Nephron (organoid): Measurements from ENCODE around the gene AHSG.

Experiments
- H3K27ac Mint-ChIP-seq, 3 experiments: 2 replicates each; pipeline ENCODE4 v1.8.0; 2020; ENCODE audit warnings: mixed read lengths in 3 of 3, mild to moderate bottlenecking in 2 of 3, moderate library complexity in 1 of 3
- H3K27me3 Mint-ChIP-seq: 2 replicates; pipeline ENCODE4 v1.8.0; 2021; ENCODE audit warnings: low read depth, mild to moderate bottlenecking, moderate library complexity, mixed read lengths
- H3K36me3 Mint-ChIP-seq: 2 replicates; pipeline ENCODE4 v1.8.0; 2020; ENCODE audit warnings: low read depth, mixed read lengths
- H3K4me1 Mint-ChIP-seq: 2 replicates; pipeline ENCODE4 v1.8.0; 2020; ENCODE audit warnings: mixed read lengths
- H3K4me3 Mint-ChIP-seq, 3 experiments: 2 replicates each; pipeline ENCODE4 v1.8.0; 2020; ENCODE audit warnings: mild to moderate bottlenecking in 3 of 3, mixed read lengths in 3 of 3, moderate library complexity in 2 of 3
- H3K9me3 Mint-ChIP-seq: 2 replicates; pipeline ENCODE4 v1.8.0; 2020; ENCODE audit warnings: mixed read lengths
- CTCF ChIP-seq, 3 experiments: fragments of 200-600 bp; sonication (generic); IDR thresholded peaks; one replicate each; pipeline ENCODE4 v1.5.0; 2021; ENCODE audit warnings: antibody characterized with exemption in 3 of 3; ENCODE audit not compliant: unreplicated experiment in 3 of 3

Gene AHSG

GRCh38 chr3:186651678-186652215, 38.9 kb downstream of the AHSG start:
- Mint-ChIP-seq H3K4me1 (no peaks in the 10 kb centered on the region), H3K9me3 (peaks cover 3% of the 10 kb centered on the region), H3K27me3 (peaks cover 4% of the 10 kb centered on the region), H3K36me3 (no peaks in the 10 kb centered on the region), H3K27ac (no peak overlapping the region), H3K4me3 (no peak overlapping the region)
- no peak for TF ChIP-seq CTCF (IDR thresholded peaks at IDR 0.05; ENCODE audit: unreplicated experiment in 3 of 3)

- H3K36me3 Mint-ChIP-seq: no peaks in the 10 kb centered on the region
- no peak overlapping the region for H3K4me3 Mint-ChIP-seq
- H3K4me1 Mint-ChIP-seq: no peaks in the 10 kb centered on the region
- peaks cover 3% of the 10 kb centered on the region for H3K9me3 Mint-ChIP-seq
- TF ChIP-seq CTCF (IDR thresholded peaks at IDR 0.05; ENCODE audit: unreplicated experiment in 3 of 3): no peak
- H3K27ac Mint-ChIP-seq: no peak overlapping the region
- peaks cover 4% of the 10 kb centered on the region for H3K27me3 Mint-ChIP-seq
Observed at GRCh38 chr3:186653080-186653707, 40.3 kb downstream of the AHSG start.

- Mint-ChIP-seq H3K9me3 (peaks cover 3% of the 10 kb centered on the region), H3K36me3 (no peaks in the 10 kb centered on the region), H3K27ac (no peak overlapping the region), H3K4me3 (no peak overlapping the region), H3K4me1 (no peaks in the 10 kb centered on the region), H3K27me3 (peaks cover 4% of the 10 kb centered on the region)
- no peak for TF ChIP-seq CTCF (IDR thresholded peaks at IDR 0.05; ENCODE audit: unreplicated experiment in 3 of 3)
Observed at GRCh38 chr3:186653984-186654383, 41.1 kb downstream of the AHSG start.

GRCh38 chr3:186663361-186664118, 50.7 kb downstream of the AHSG start:
- peak overlapping the region in 1 of 3 experiments; percentile 69 for H3K27ac Mint-ChIP-seq

GRCh38 chr3:186664119-186664495, 51.2 kb downstream of the AHSG start:
- Mint-ChIP-seq H3K4me3 (no peak overlapping the region), H3K27ac (peak overlapping the region in 1 of 3 experiments; percentile 69), H3K9me3 (no peaks in the 10 kb centered on the region), H3K36me3 (no peaks in the 10 kb centered on the region), H3K27me3 (peaks cover 6% of the 10 kb centered on the region), H3K4me1 (no peaks in the 10 kb centered on the region)
- no peak for TF ChIP-seq CTCF (IDR thresholded peaks at IDR 0.05; ENCODE audit: unreplicated experiment in 3 of 3)

More at GRCh38 chr3:186663361-186664118, 50.7 kb downstream of the AHSG start:
- Mint-ChIP-seq H3K4me3 (no peak overlapping the region), H3K36me3 (no peaks in the 10 kb centered on the region), H3K27me3 (peaks cover 6% of the 10 kb centered on the region), H3K4me1 (no peaks in the 10 kb centered on the region), H3K9me3 (no peaks in the 10 kb centered on the region)
- no peak for TF ChIP-seq CTCF (IDR thresholded peaks at IDR 0.05; ENCODE audit: unreplicated experiment in 3 of 3)
